BE2C (cell line): ENCODE data around the gene EFNA2.

Source experiments
- DNase-seq: peaks from one replicate; pipeline ENCODE4 v3.0.0-alpha.2; 2020
- H3K27me3 ChIP-seq: fragments of 250-450 bp; sonication (Bioruptor Pico); 2 replicates; pipeline ENCODE4 v1.5.1; 2020; ENCODE audit warnings: mild to moderate bottlenecking
- H3K36me3 ChIP-seq: fragments of 250-450 bp; sonication (Bioruptor Pico); 2 replicates; pipeline ENCODE4 v1.5.1; 2020; ENCODE audit warnings: mild to moderate bottlenecking
- H3K4me1 ChIP-seq: fragments of 250-450 bp; sonication (Bioruptor Pico); 2 replicates; pipeline ENCODE4 v1.5.1; 2020
- H3K4me3 ChIP-seq: 2 replicates; pipeline ENCODE4 v1.5.1; 2011; ENCODE audit warnings: low read depth, low read length
- H3K9me3 ChIP-seq: fragments of 250-450 bp; sonication (Bioruptor Pico); 2 replicates; pipeline ENCODE4 v1.5.1; 2020
- CTCF ChIP-seq: IDR thresholded peaks from 2 replicates; pipeline ENCODE4 v1.5.1; 2012; ENCODE audit warnings: mild to moderate bottlenecking, low read depth, low read length

Gene EFNA2

GRCh38 chr19:1321539-1321938 is 35.9 kb downstream of the EFNA2 start:
- no peak overlapping the region for H3K4me3 ChIP-seq
- H3K4me1 ChIP-seq = no peaks in the 10 kb centered on the region
- H3K9me3 ChIP-seq = no peaks in the 10 kb centered on the region
- no peak for TF ChIP-seq CTCF
- no peak for DNase-seq
- no peaks in the 10 kb centered on the region; the same call in 1 of the 2 replicates for H3K27me3 ChIP-seq
- no peaks in the 10 kb centered on the region for H3K36me3 ChIP-seq

GRCh38 chr19:1322198-1322981 is 36.7 kb downstream of the EFNA2 start:
- Histone ChIP-seq H3K4me3 (no peak overlapping the region), H3K4me1 (no peaks in the 10 kb centered on the region), H3K9me3 (no peaks in the 10 kb centered on the region), H3K27me3 (no peaks in the 10 kb centered on the region; the same call in 1 of the 2 replicates), H3K36me3 (no peaks in the 10 kb centered on the region)
- no peak for DNase-seq
- TF ChIP-seq CTCF = no peak

- no peak for TF ChIP-seq CTCF
- no peaks in the 10 kb centered on the region for H3K9me3 ChIP-seq
- H3K36me3 ChIP-seq = no peaks in the 10 kb centered on the region
- no peaks in the 10 kb centered on the region for H3K4me1 ChIP-seq
- H3K4me3 ChIP-seq = no peak overlapping the region; the same call in 1 of the 2 replicates
- DNase-seq = no peak
- H3K27me3 ChIP-seq = no peaks in the 10 kb centered on the region; the same call in 1 of the 2 replicates
Measured at GRCh38 chr19:1324249-1324805, 38.7 kb downstream of the EFNA2 start.

- no peaks in the 10 kb centered on the region for H3K4me1 ChIP-seq
- no peaks in the 10 kb centered on the region for H3K36me3 ChIP-seq
- DNase-seq = peak; percentile 47
- H3K4me3 ChIP-seq = peak overlapping the region; percentile 51
- no peak for TF ChIP-seq CTCF
- H3K27me3 ChIP-seq = no peaks in the 10 kb centered on the region; the same call in 1 of the 2 replicates
- no peaks in the 10 kb centered on the region for H3K9me3 ChIP-seq
Measured at GRCh38 chr19:1324806-1325567, 39.3 kb downstream of the EFNA2 start.

GRCh38 chr19:1325568-1326294 is 40.1 kb downstream of the EFNA2 start:
- no peak for DNase-seq
- TF ChIP-seq CTCF = no peak
- no peaks in the 10 kb centered on the region for H3K36me3 ChIP-seq
- peak overlapping the region; percentile 51 for H3K4me3 ChIP-seq
- H3K9me3 ChIP-seq = no peaks in the 10 kb centered on the region
- no peaks in the 10 kb centered on the region for H3K4me1 ChIP-seq
- no peaks in the 10 kb centered on the region; the same call in 1 of the 2 replicates for H3K27me3 ChIP-seq
